ENCODE data around the gene RPS6KB1.
"Not testable (repeated sequence)": the region's sequence is repeated elsewhere in the genome, so short reads cannot be mapped to it uniquely, and the experiment has no call there.

GRCh38 chr17:59933317-59933716 is 40.4 kb downstream of the RPS6KB1 start:
- not testable (repeated sequence) for TF ChIP-seq CTCF (conservative IDR thresholded peaks at IDR 0.05; ENCODE audit: low read length); EZH2phosphoT487 (IDR thresholded peaks at IDR 0.05; ENCODE audit: borderline replicate concordance, low read depth, low read length)
